Measurements from ENCODE around the gene USP48.
"Not testable (repeated sequence)": the region's sequence is repeated elsewhere in the genome, so short reads cannot be mapped to it uniquely, and the experiment has no call there.

USP48 gene

GRCh38 chr1:21693732-21694131, 89.2 kb downstream of the USP48 start:
- no peak for DNase-seq

DNA sequence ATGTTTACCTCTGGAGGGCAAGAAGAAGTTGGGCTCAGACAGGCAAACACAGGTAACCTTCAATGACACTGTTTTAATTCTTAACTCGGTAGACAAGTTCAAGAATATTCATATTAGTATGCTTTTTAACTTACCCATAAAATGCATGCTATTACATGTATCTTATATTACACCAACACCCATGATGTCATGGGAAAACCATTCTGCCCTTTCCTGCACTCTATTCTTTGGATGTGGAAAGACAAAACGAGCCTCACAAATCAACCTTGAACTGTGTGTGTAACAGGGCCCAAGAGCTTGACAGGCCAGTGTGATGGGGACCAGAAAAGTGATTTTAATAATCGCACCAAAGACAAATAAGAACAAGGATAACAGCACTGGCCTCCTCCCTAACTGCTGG, 91.2 kb downstream of the USP48 start:
- DNase-seq: no peak

DNA sequence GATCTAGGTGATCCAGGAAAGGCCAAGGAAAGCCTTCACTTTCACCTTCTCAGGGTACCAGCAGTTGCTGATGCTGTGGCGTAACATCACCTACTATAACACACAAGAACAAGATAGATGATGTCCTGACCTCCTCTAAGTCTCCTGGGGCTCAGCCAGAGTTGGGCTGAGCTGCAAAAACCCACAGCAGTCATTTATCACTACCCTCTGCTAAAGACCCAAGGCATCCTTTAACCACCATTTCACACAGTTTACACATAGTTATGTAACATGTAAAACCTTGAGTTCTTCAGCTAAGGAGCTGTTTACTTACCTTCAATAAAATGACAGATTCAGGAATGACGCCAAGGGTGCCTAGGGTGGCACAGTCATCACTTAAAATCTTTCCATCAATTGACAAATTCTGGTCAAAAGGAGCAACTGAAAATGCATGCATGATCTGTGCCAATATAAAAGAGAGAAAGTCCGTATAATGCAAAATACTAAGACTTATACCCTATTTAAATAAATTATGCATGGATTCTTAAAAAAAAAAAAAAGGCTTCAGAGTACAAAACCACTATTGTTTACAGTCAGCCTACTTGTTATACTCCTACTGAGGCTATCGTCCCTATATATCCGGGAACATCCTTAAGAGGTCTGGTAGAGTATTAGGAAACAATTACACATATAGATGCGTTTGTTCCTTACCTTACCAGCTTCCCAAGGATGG, 93.1 kb downstream of the USP48 start:
- no peak for DNase-seq

- DNase-seq: no peak
Measured at GRCh38 chr1:21687081-21687529, 95.8 kb downstream of the USP48 start.

DNA sequence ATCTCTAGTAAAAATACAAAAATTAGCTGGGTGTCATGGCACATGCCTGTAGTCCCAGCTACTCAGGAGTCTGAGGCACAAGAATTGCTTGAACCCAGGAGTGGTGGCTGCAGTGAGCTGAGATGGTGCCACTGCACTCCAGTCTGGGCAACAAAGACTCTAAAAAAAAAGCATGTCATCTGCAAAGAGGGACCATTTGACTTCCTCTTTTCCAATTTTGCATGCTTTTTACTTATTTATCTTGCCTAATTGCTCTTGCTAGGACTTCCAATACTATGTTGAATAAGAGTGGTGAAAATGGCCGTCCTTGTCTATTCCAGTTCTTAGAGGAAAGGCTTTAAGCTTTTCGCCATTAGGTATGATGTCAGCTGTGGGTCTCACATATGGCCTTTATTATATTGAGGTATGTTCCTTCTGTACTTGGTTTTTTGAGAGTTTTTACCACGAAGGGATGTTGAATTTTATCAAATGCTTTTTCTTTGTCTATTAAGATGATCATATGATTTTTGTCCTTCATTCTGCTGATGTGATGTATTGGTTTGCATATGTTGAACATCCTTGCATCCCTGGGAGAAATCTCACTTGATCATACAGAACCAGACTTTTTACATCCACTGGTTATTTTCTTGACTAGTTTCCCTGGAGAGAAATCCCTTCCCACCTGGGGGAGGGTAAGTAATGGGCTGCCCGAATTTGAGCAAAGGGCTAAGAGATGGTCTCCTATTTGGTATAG, 96.8 kb downstream of the USP48 start:
- no peak for DNase-seq

DNA sequence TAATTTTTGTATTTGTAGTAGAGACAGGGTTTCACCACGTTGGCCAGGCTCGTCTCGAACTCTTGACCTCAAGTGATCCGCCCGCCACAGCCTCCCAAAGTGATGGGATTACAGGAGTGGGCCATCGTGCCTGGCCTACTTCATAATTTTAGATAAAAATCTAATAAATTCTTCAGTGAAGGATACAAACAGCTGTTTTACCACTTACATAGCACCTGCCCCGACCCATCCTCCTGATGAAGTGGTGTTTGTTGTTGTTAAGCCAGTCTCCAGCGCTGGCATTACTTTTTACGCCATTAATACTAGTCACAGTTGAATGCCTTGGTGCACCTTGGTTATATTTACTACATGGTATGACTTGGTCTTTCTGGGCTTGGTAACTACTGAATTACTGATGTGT, 101.5 kb downstream of the USP48 start:
- no peak for DNase-seq

- no peak for DNase-seq
Measured at GRCh38 chr1:21680918-21681317, 102.0 kb downstream of the USP48 start.

DNA sequence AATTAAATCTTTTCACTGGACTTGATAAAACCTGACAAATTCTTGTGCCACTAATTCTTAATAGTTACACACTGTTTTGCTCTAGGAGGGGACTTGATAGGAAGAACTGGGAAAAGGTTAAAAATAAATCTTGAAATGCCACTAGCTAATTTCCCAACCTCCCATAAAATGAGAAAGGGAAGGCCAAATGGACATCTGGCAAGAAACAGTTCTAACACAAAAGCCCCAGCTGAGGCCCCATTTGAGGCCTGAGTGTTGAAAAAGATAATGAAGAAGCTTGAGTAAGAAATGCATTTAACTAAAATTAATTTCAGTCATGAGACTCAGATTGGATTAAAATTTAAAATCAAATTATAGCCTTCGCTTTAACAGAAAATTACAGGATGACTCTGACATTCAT, 102.6 kb downstream of the USP48 start:
- DNase-seq: no peak

- no peak for DNase-seq
Measured at GRCh38 chr1:21677168-21677567, 105.8 kb downstream of the USP48 start.

DNA sequence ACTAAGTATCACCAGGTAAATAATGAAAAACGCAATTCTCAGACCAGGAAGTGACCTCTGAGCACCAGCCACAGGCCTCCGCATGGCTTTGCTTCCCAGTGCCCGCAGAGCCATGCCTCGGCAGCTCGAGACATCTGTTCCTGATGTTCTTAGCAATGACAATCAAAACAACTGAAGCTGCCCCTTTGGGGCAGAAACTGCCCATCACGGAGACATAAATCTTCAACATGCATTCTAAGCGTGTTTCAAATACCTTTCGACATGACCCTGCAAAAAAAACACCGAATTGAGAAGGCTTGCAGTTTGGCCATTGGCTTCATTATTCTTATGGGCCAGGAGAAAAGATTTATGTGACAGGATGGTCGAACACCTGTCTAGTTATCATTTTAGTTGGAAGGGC, 108.0 kb downstream of the USP48 start:
- DNase-seq: no peak

DNA sequence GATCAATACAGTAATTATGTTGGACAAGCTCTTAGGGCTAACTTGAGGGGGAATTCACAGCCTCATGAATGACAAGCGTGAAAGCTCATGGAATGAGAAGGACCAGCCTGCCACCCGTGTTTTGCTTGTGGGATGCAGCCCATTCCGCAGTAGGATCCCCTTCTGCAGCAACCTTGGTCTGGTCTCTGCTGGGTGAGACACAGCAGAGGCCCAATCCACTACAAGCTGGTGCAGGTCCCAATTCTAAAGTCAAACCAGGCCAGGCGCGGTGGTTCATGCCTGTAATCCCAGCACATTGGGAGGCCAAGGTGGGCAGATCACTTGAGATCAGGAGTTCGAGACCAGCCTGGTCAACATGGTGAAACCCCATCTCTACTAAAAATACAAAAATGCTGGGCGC, 109.1 kb downstream of the USP48 start:
- DNase-seq: not testable (repeated sequence)

GRCh38 chr1:21673277-21673780, 109.6 kb downstream of the USP48 start:
- no peak for DNase-seq

GRCh38 chr1:21672478-21673276, 110.3 kb downstream of the USP48 start:
- DNase-seq: no peak

DNA sequence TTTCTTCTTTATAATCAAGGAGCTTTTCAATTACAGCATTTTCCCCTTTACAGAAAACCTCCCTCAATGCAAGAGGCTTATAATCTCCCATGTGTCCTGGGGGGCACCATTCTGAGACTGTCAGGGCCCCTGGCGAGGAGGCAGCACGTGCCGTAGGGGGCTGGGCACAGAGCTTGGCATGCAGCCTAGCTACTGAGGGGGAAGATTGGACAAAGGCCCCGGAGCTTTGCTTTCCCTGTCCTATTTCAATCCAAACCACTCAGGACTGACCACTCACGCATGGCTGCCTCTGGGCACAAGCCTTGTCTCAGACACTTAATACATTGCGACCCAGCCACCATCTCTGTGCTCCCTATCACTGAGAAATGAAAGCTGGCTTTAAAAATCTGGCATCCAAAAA, 111.0 kb downstream of the USP48 start:
- DNase-seq: peak in 1 of 2 experiments; percentile 50

GRCh38 chr1:21670956-21671902, 111.7 kb downstream of the USP48 start:
- DNase-seq: no peak

- no peak for DNase-seq
Measured at GRCh38 chr1:21670059-21670881, 112.7 kb downstream of the USP48 start.

- DNase-seq: peak in 1 of 2 experiments; percentile 4
Measured at GRCh38 chr1:21669258-21670058, 113.5 kb downstream of the USP48 start, which contains the start of gene RAP1GAP. Gene RAP1GAP, minus strand, starts transcription at chr1:21669357. Its CDS starts 49,325 bp downstream, at chr1:21620032.

DNA sequence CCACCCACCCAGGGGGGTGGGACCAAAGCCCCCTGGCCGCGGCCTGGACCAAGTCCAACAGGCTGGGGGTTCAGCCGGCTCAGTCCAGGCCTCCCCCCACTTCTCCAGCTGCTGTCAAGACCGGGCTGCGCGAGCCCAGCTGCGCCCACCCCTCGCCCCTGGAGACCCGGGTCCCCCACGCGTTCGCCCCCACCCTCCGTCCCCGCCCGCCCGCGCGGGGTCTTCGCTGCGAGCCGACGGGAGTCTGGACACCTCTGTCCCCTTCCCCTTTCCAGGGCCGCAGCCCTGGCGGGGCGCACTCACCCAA, 114.0 kb downstream of the USP48 start:
- no peak for DNase-seq

- no peak for DNase-seq
Measured at GRCh38 chr1:21668232-21668950, 114.6 kb downstream of the USP48 start.

All from cerebellar nuclear complex (tissue), 1 donor.